A549 (cell line): ENCODE results near the gene PAGR1. TPM values are rescaled to one million over a fixed set of nuclear protein-coding genes. Genes with fewer than 3 reads are reported as not detected.
A peak's percentile ranks its signal among the peaks of the same experiment; 100 is the strongest.

ENCODE experiments used
- ATAC-seq, 2 experiments: fragments of 200-7000 bp in 1 of 2; fragments of >200 bp in 1 of 2; cut with Nextera tagmentation in 1 of 2; cut with Tn5 transposase in 1 of 2; 3 replicates each; pipeline versions ENCODE4 v1.8.0 to v1.9.1; 2018 to 2020; ENCODE audit warnings: mild to moderate bottlenecking in 1 of 2, moderate library complexity in 1 of 2
- CTCF ChIA-PET: fragments of 300-600 bp; sonication (Branson Sonifier 250); formaldehyde crosslinking; extraction: SDS; loops from one replicate; lab custom pipeline; 2021; ENCODE audit warnings: antibody characterized with exemption, inconsistent platforms; lab: Yijun Ruan, JAX
- POLR2A ChIA-PET: fragments of 350-600 bp; formaldehyde crosslinking; extraction: SDS; loops from one replicate; lab custom pipeline; 2021; ENCODE audit warnings: antibody characterized with exemption, inconsistent platforms; lab: Yijun Ruan, JAX
- DNase-seq, 2 experiments: peaks; one replicate each; pipeline versions ENCODE4 v3.0.0 to v3.0.0-alpha.2; 2011 to 2016; ENCODE audit warnings: low read depth in 1 of 2, low spot score in 1 of 2
- FAIRE-seq: peaks from 2 replicates; lab custom pipeline; 2011; peaks lifted over from hg19 to GRCh38; lab: Jason Lieb, UNC
- H3K27ac ChIP-seq, 2 experiments: fragments of >200 bp; sonication (Bioruptor Twin); formaldehyde crosslinking; 3 replicates each; pipeline ENCODE4 v1.5.1; 2016 to 2017
- H3K4me1 ChIP-seq: fragments of >200 bp; sonication (Bioruptor Twin); formaldehyde crosslinking; 3 replicates; pipeline ENCODE4 v1.6.1; 2016
- H3K4me2 ChIP-seq: fragments of >200 bp; sonication (Bioruptor Twin); formaldehyde crosslinking; 3 replicates; pipeline ENCODE4 v1.6.1; 2016
- H3K4me3 ChIP-seq: fragments of >200 bp; sonication (Bioruptor Twin); formaldehyde crosslinking; 3 replicates; pipeline ENCODE4 v1.5.1; 2016
- H3K9me3 ChIP-seq: fragments of >200 bp; sonication (Bioruptor Twin); formaldehyde crosslinking; 3 replicates; pipeline ENCODE4 v1.6.1; 2016
- CBX2 ChIP-seq: fragments of 200-600 bp; sonication (generic); IDR thresholded peaks from 2 replicates; pipeline ENCODE4 v1.6.1; 2016; ENCODE audit warnings: low read depth, mild to moderate bottlenecking, borderline replicate concordance
- CBX8 ChIP-seq: fragments of 200-600 bp; sonication (generic); IDR thresholded peaks from 2 replicates; pipeline ENCODE4 v1.6.1; 2016
- CEBPB ChIP-seq, 2 experiments: fragments of >200 bp in 1 of 2; sonication (Bioruptor Twin) in 1 of 2; formaldehyde crosslinking in 1 of 2; IDR thresholded peaks; 2 replicates each; pipeline ENCODE4 v1.6.1; 2012 to 2016
- CHD2 ChIP-seq: fragments of 150-350 bp; IDR thresholded peaks from 2 replicates; pipeline ENCODE4 v1.6.1; 2014; ENCODE audit warnings: low read length; ENCODE audit not compliant: partially characterized antibody
- EHF ChIP-seq: fragments of 250-450 bp; sonication (Bioruptor Pico); IDR thresholded peaks from 2 replicates; pipeline ENCODE4 v1.5.0; 2020; ENCODE audit warnings: mild to moderate bottlenecking
- EHMT2 ChIP-seq: fragments of 200-600 bp; sonication (generic); IDR thresholded peaks from 2 replicates; pipeline ENCODE4 v1.6.1; 2016; ENCODE audit warnings: antibody characterized with exemption, low read depth, mild to moderate bottlenecking, moderate library complexity
- FOXS1 ChIP-seq: fragments of 250-450 bp; sonication (Bioruptor Pico); IDR thresholded peaks from 2 replicates; pipeline ENCODE4 v1.5.0; 2020; ENCODE audit warnings: mild to moderate bottlenecking, moderate library complexity
- GATA3 ChIP-seq: IDR thresholded peaks from 2 replicates; pipeline ENCODE4 v1.6.1; 2012; ENCODE audit warnings: borderline replicate concordance
- HEYL ChIP-seq: fragments of 250-450 bp; sonication (Bioruptor Pico); IDR thresholded peaks from 2 replicates; pipeline ENCODE4 v1.8.0; 2021; ENCODE audit warnings: mild to moderate bottlenecking, moderate library complexity
- HOXB13 ChIP-seq: fragments of 250-450 bp; sonication (Bioruptor Pico); IDR thresholded peaks from 2 replicates; pipeline ENCODE4 v1.5.0; 2020; ENCODE audit warnings: low read depth, mild to moderate bottlenecking, moderate library complexity
- HOXB5 ChIP-seq: fragments of 250-450 bp; sonication (Bioruptor Pico); IDR thresholded peaks from 2 replicates; pipeline ENCODE4 v1.5.0; 2020; ENCODE audit warnings: mild to moderate bottlenecking, moderate library complexity
- JUN ChIP-seq, 2 experiments: fragments of >200 bp; sonication (Bioruptor Twin); formaldehyde crosslinking; IDR thresholded peaks; 2 replicates in 1 of 2; 3 replicates in 1 of 2; pipeline ENCODE4 v1.6.1; 2016 to 2017
- KDM1A ChIP-seq: fragments of 200-600 bp; sonication (generic); IDR thresholded peaks from 2 replicates; pipeline ENCODE4 v1.6.1; 2016; ENCODE audit warnings: low read depth, mild to moderate bottlenecking
- KDM5A ChIP-seq: fragments of 200-600 bp; sonication (generic); IDR thresholded peaks from 2 replicates; pipeline ENCODE4 v1.6.1; 2016; ENCODE audit warnings: antibody characterized with exemption, mild to moderate bottlenecking
- PBX3 ChIP-seq: IDR thresholded peaks from 2 replicates; pipeline ENCODE4 v1.6.1; 2012
- PHF8 ChIP-seq: fragments of 200-600 bp; sonication (generic); IDR thresholded peaks from 2 replicates; pipeline ENCODE4 v1.6.1; 2016; ENCODE audit warnings: low read depth, mild to moderate bottlenecking, antibody characterized with exemption, moderate library complexity, borderline replicate concordance
- RAD21 ChIP-seq, 2 experiments: fragments of >200 bp in 1 of 2; sonication (Bioruptor Twin) in 1 of 2; formaldehyde crosslinking in 1 of 2; IDR thresholded peaks in 1 of 2; conservative IDR thresholded peaks in 1 of 2; 2 replicates in 1 of 2; 3 replicates in 1 of 2; pipeline ENCODE4 v1.6.1; 2012 to 2018; ENCODE audit warnings: inconsistent platforms in 1 of 2
- RARB ChIP-seq: fragments of 250-450 bp; sonication (Bioruptor Pico); IDR thresholded peaks from 2 replicates; pipeline ENCODE4 v1.8.0; 2021; ENCODE audit warnings: mild to moderate bottlenecking, moderate library complexity
- TFCP2L1 ChIP-seq: fragments of 250-450 bp; sonication (Bioruptor Pico); IDR thresholded peaks from 2 replicates; pipeline ENCODE4 v1.5.0; 2021; ENCODE audit warnings: mild to moderate bottlenecking
- ZSCAN20 ChIP-seq: fragments of 250-450 bp; sonication (Bioruptor Pico); IDR thresholded peaks from 2 replicates; pipeline ENCODE4 v1.8.0; 2022; ENCODE audit warnings: mild to moderate bottlenecking, moderate library complexity
- WGBS: methylation state at CpG from one replicate; pipeline ENCODE4 v1.1.6; 2017; ENCODE audit errors: missing lambda C conversion rate; 5-methylcytosine and 5-hydroxymethylcytosine counted together
- polyA plus RNA-seq, 4 experiments: library from polyadenylated mRNA; depleted of rRNA in 3 of 4; stranded (reverse); fragments of >200 nt; fragmentation: RNase III in 1 of 4; extraction: RNeasy Plus Mini Kit Qiagen cat#74134 plus additional on column Dnase treatment in 1 of 4; gene quantifications; 2 replicates in 3 of 4; 3 replicates in 1 of 4; pipeline ENCODE4 v1.2.3, GENCODE V29; 2011 to 2017
- TF ChIP-seq, protein P1 (sequence below): fragments of 250-450 bp; sonication (Bioruptor Pico); IDR thresholded peaks from 2 replicates; pipeline ENCODE4 v1.5.0; 2020; ENCODE audit warnings: low read depth, mild to moderate bottlenecking, moderate library complexity
- TF ChIP-seq, protein P2 (sequence below): IDR thresholded peaks from 2 replicates; pipeline ENCODE4 v1.6.1; 2012
- TF ChIP-seq, protein P3 (sequence below): fragments of >200 bp; sonication (Bioruptor Twin); formaldehyde crosslinking; IDR thresholded peaks from 3 replicates; pipeline ENCODE4 v1.6.1; 2016

Gene PAGR1
- polyA plus RNA-seq, 2 of the 4 experiments (the other 2 are of a cell fraction) = 26.7 to 44.5 TPM

DNA sequence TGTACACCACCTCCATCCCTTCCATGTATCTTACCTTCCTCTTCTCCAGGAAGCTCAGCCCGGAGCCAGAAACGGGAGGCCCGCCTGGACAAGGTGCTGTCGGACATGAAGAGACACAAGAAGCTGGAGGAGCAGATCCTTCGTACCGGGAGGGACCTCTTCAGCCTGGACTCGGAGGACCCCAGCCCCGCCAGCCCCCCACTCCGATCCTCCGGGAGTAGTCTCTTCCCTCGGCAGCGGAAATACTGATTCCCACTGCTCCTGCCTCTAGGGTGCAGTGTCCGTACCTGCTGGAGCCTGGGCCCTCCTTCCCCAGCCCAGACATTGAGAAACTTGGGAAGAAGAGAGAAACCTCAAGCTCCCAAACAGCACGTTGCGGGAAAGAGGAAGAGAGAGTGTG, 3.6 kb downstream of the PAGR1 start (continued):
- no peak for TF ChIP-seq EHMT2
- TF ChIP-seq KDM1A = no peak
- TF ChIP-seq CBX8 = no peak
- TF ChIP-seq RARB = no peak
- TF ChIP-seq PBX3 = no peak

DNA sequence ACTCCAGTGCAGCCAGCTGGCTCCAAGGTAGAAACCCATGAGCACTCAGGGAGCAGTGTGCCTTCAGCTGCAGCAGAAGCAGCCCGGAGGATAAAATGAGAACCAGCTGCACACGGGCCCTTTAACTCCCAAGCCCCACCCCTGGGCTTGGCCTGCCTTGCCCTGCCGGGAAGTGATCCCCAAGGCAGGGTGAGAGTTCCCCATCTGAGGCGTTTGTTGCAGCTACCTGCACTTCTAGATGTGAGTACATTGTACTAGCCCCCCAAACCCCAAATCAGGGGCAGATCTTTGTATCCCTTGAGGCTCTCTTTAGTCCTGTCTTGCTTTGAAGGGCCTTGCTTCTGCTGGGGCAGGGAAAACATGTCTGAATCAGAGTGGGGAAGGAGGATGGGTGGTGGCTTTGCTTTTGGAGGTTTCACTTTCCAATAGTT, 4.3 kb downstream of the PAGR1 start, which contains the start of gene MVP:
Gene MVP (plus strand): TSS at position 192 of the 431 bp plus-strand sequence. CDS start 10,088 bp downstream, outside the sequence.
- H3K27ac ChIP-seq = peak within 1 kb of the TSS; percentile 92 to 93
- TF ChIP-seq, protein P1, sequence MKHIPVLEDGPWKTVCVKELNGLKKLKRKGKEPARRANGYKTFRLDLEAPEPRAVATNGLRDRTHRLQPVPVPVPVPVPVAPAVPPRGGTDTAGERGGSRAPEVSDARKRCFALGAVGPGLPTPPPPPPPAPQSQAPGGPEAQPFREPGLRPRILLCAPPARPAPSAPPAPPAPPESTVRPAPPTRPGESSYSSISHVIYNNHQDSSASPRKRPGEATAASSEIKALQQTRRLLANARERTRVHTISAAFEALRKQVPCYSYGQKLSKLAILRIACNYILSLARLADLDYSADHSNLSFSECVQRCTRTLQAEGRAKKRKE (CRISPR knock-in tag) = no peak
- TF ChIP-seq CBX2 (no peak), RAD21 (conservative IDR thresholded peaks at IDR 0.05 in 1 of 2, IDR thresholded peaks at IDR 0.05 in 1 of 2) (no peak), HOXB13 (CRISPR knock-in tag) (no peak), JUN (IDR thresholded peaks at IDR 0.05) (peak; percentile 45 to 52; a peak in 4 of 5 replicates), EHF (CRISPR knock-in tag) (no peak), HEYL (no peak), ZSCAN20 (CRISPR knock-in tag) (no peak), HOXB5 (no peak), CEBPB (IDR thresholded peaks at IDR 0.05) (no peak), TFCP2L1 (CRISPR knock-in tag) (no peak), KDM5A (no peak), FOXS1 (CRISPR knock-in tag) (no peak), EHMT2 (no peak), CHD2 (no peak), PHF8 (0 out of 2 replicates have a peak, but pooled peaks have one; percentile 18), GATA3 (0 out of 2 replicates have a peak, but pooled peaks have one; percentile 25)
- TF ChIP-seq, protein P2, sequence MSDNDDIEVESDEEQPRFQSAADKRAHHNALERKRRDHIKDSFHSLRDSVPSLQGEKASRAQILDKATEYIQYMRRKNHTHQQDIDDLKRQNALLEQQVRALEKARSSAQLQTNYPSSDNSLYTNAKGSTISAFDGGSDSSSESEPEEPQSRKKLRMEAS = peak; percentile 20; the same call in 1 of the 2 replicates
- TF ChIP-seq, protein P3, sequence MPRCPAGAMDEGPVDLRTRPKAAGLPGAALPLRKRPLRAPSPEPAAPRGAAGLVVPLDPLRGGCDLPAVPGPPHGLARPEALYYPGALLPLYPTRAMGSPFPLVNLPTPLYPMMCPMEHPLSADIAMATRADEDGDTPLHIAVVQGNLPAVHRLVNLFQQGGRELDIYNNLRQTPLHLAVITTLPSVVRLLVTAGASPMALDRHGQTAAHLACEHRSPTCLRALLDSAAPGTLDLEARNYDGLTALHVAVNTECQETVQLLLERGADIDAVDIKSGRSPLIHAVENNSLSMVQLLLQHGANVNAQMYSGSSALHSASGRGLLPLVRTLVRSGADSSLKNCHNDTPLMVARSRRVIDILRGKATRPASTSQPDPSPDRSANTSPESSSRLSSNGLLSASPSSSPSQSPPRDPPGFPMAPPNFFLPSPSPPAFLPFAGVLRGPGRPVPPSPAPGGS = 0 out of 3 replicates have a peak, but pooled peaks have one; percentile 37
- TF ChIP-seq, all 56 proteins: peak for 5
- peak within 1 kb of the TSS; percentile 61 for H3K4me3 ChIP-seq
- no peak for FAIRE-seq
- peak; percentile 56 to 74 for DNase-seq
- WGBS = 3% methylated on average over 4 of the region's 4 CpGs
- H3K4me1 ChIP-seq = peaks cover 63% of the 10 kb centered on the region
- peak within 1 kb of the TSS; percentile 99 for H3K4me2 ChIP-seq
- ATAC-seq = peak; percentile 44 to 56; a peak in 5 of 6 replicates
- H3K9me3 ChIP-seq = no peaks in the 10 kb centered on the region
- CTCF ChIA-PET = interaction anchor here (0.6 to 24.4 kb wide), 26 partner anchors 9 to 258 kb away, joined by 3 to 568 read pairs (median 4); partner anchors contain the start of genes ASPHD1, CDIPT, MAZ and SEZ6L2
- POLR2A ChIA-PET = interaction anchor here (1.3 to 2.5 kb wide), 5 partner anchors 13 to 153 kb away, joined by 3 to 9 read pairs (median 5); partner anchors contain the start of genes KCTD13, MAZ, SEZ6L2 and TAOK2
